ENCODE results near the gene CHD6.

GRCh38 chr20:41406896-41407444, 211.2 kb downstream of the CHD6 start:
- no peak for TF ChIP-seq CTCF (conservative IDR thresholded peaks at IDR 0.05; ENCODE audit: low read length)
- TF ChIP-seq EZH2phosphoT487 (IDR thresholded peaks at IDR 0.05; ENCODE audit: borderline replicate concordance, low read depth, low read length) = no peak

All from OCI-LY7 (cell line).